HepG2 (cell line): ENCODE data around the gene APBA1. TPM values are rescaled to one million over a fixed set of nuclear protein-coding genes. Genes with fewer than 3 reads are reported as not detected.

Experiments
- ATAC-seq: fragments of 200-7000 bp; cut with Tn5 transposase; 3 replicates; pipeline ENCODE4 v1.9.1; 2020; ENCODE audit warnings: mild to moderate bottlenecking, moderate library complexity
- BruUV-seq: library from RNA; stranded (reverse); fragments of 400-500 nt; replicated peaks from 2 replicates; lab custom pipeline; 2021; lab: Mats Ljungman, UMichigan
- CTCF ChIA-PET: fragments of 300-600 bp; formaldehyde crosslinking; extraction: SDS; loops from one replicate; lab custom pipeline; 2021; ENCODE audit warnings: low total read pairs, inconsistent platforms, low intra/inter-chr PET ratio; lab: Yijun Ruan, JAX
- POLR2A ChIA-PET: fragments of 350-600 bp; sonication (Branson Sonifier 250); formaldehyde crosslinking; loops from one replicate; lab custom pipeline; 2020; ENCODE audit warnings: antibody characterized with exemption, inconsistent platforms; lab: Yijun Ruan, JAX
- DNase-seq: peaks from one replicate; pipeline ENCODE4 v3.0.0-alpha.2; 2015; ENCODE audit warnings: low spot score
- FAIRE-seq: peaks from 3 replicates; lab custom pipeline; 2011; peaks lifted over from hg19 to GRCh38; lab: Jason Lieb, UNC
- H2AFZ ChIP-seq: one replicate; pipeline ENCODE4 v1.6.1; 2011; ENCODE audit warnings: low read length, inconsistent platforms
- H3K27ac ChIP-seq: fragments of 300-600 bp; 3 replicates; pipeline ENCODE4 v1.8.0; 2011; ENCODE audit warnings: mixed run types, mild to moderate bottlenecking, mixed read lengths, low read length, inconsistent platforms; ENCODE audit not compliant: insufficient read depth; ENCODE audit errors: extremely low read length
- H3K27me3 ChIP-seq, 2 experiments: fragments of 200-600 bp in 1 of 2; 2 replicates in 1 of 2; 3 replicates in 1 of 2; pipeline versions ENCODE4 v1.6.0 to v1.8.0; 2011; ENCODE audit warnings: low read length in 2 of 2, mild to moderate bottlenecking in 2 of 2, moderate library complexity in 2 of 2, inconsistent platforms in 1 of 2; ENCODE audit not compliant: insufficient read depth in 2 of 2, control insufficient read depth in 1 of 2
- H3K36me3 ChIP-seq, 2 experiments: fragments of 200-600 bp in 1 of 2; replicated peaks in 1 of 2; 2 replicates in 1 of 2; 3 replicates in 1 of 2; pipeline versions ENCODE4 v1.5.1 to v1.8.0; 2011; ENCODE audit warnings: low read length in 2 of 2, inconsistent platforms in 1 of 2; ENCODE audit not compliant: insufficient read depth in 2 of 2, control insufficient read depth in 1 of 2
- H3K4me1 ChIP-seq: 2 replicates; pipeline ENCODE4 v1.5.1; 2012; ENCODE audit warnings: low read length, inconsistent platforms; ENCODE audit not compliant: insufficient read depth
- H3K4me2 ChIP-seq: 2 replicates; pipeline ENCODE4 v1.6.0; 2011; ENCODE audit warnings: low read depth, low read length, inconsistent platforms
- H3K4me3 ChIP-seq, 3 experiments: fragments of 200-600 bp in 1 of 3; sonication (generic), shearing (Covaris generic) in 1 of 3; replicated peaks in 1 of 3; 2 replicates each; pipeline ENCODE4 v1.5.1; 2011 to 2016; ENCODE audit warnings: low read length in 3 of 3, inconsistent platforms in 2 of 3, low read depth in 2 of 3, mild to moderate bottlenecking in 2 of 3, control low read depth in 1 of 3, mixed read lengths in 1 of 3; ENCODE audit not compliant: insufficient read depth in 1 of 3
- H3K79me2 ChIP-seq: one replicate; pipeline ENCODE4 v1.6.1; 2011; ENCODE audit warnings: low read length, inconsistent platforms; ENCODE audit not compliant: insufficient read depth
- H3K9ac ChIP-seq: 2 replicates; pipeline ENCODE4 v1.6.0; 2011; ENCODE audit warnings: mild to moderate bottlenecking, low read depth, low read length, inconsistent platforms; ENCODE audit not compliant: insufficient read depth
- H3K9me3 ChIP-seq: 2 replicates; pipeline ENCODE4 v1.5.1; 2012; ENCODE audit warnings: mild to moderate bottlenecking, low read length
- H4K20me1 ChIP-seq: 2 replicates; pipeline ENCODE4 v1.6.0; 2011; ENCODE audit warnings: inconsistent platforms, mild to moderate bottlenecking, low read length, moderate library complexity; ENCODE audit not compliant: insufficient read depth
- IRF1 ChIP-seq: sonication (generic); formaldehyde crosslinking; IDR thresholded peaks from 2 replicates; pipeline ENCODE4 v1.4.0; 2020; ENCODE audit warnings: low read depth, mild to moderate bottlenecking, missing genetic modification reagents
- PPARG ChIP-seq: conservative IDR thresholded peaks from 2 replicates; pipeline ENCODE4 v1.6.1; 2016; ENCODE audit warnings: missing biosample characterization, missing genetic modification reagents
- SALL1 ChIP-seq: sonication (generic); formaldehyde crosslinking; IDR thresholded peaks from 2 replicates; pipeline ENCODE4 v1.8.0; 2022; ENCODE audit warnings: mild to moderate bottlenecking, missing genetic modification reagents
- ZBTB44 ChIP-seq: sonication (generic); formaldehyde crosslinking; IDR thresholded peaks from 2 replicates; pipeline ENCODE4 v1.4.0; 2020; ENCODE audit warnings: missing genetic modification reagents
- ZFP91 ChIP-seq: sonication (generic); formaldehyde crosslinking; IDR thresholded peaks from 2 replicates; pipeline ENCODE4 v1.9.0; 2022; ENCODE audit warnings: missing genetic modification reagents, mild to moderate bottlenecking, borderline replicate concordance
- ZNF24 ChIP-seq: fragments of 450-650 bp; IDR thresholded peaks from 2 replicates; pipeline ENCODE4 v1.6.1; 2017; ENCODE audit warnings: antibody characterized with exemption, mild to moderate bottlenecking
- WGBS: methylation state at CpG from one replicate; pipeline ENCODE4 v1.1.6; 2017; ENCODE audit warnings: low lambda C conversion rate; 5-methylcytosine and 5-hydroxymethylcytosine counted together
- in situ Hi-C: cut with HindIII; loops from 2 replicates; pipeline ENCODE4 v1.10.0; 2017; ENCODE audit warnings: low pct_unique_long_range_greater_than_20kb; ENCODE audit not compliant: extremely low pct_ligation_motif_present
- intact Hi-C: fragments of 100-400 bp; cut with micrococcal nuclease; formaldehyde crosslinking; loops from one replicate; pipeline ENCODE4 v1.10.0; 2022; ENCODE audit not compliant: unreplicated experiment
- polyA plus RNA-seq, 8 experiments: library from polyadenylated mRNA; depleted of rRNA in 3 of 8; stranded (reverse) in 7 of 8; unstranded in 1 of 8; fragments of >200 nt; fragmentation: Illumina TruSeq in 4 of 8; extraction: Trizol in 4 of 8; gene quantifications; 2 replicates each; pipeline versions ENCODE4 v1.2.1 to v1.2.3, GENCODE V29; 2011 to 2016; ENCODE audit warnings: low read depth in 4 of 8, missing spikeins in 1 of 8, mixed read lengths in 1 of 8; ENCODE audit not compliant: insufficient read depth in 1 of 8
- total RNA-seq, 5 experiments: library from RNA; depleted of rRNA; stranded (reverse); fragments of >200 nt; fragmentation: Illumina TruSeq; extraction: Trizol; gene quantifications; 2 replicates each; pipeline ENCODE4 v1.2.3, GENCODE V29; 2016; ENCODE audit warnings: low read depth in 1 of 5

Gene APBA1
- total and polyA plus RNA-seq, 2 of the 13 experiments (the other 11 are each of a cell fraction or from before 2014, with no cell fraction given), result 0.15 TPM; not detected in 1

- Histone ChIP-seq H3K79me2 (no peaks in the 10 kb centered on the region), H3K4me1 (no peaks in the 10 kb centered on the region), H2AFZ (no peak overlapping the region), H4K20me1 (no peaks in the 10 kb centered on the region), H3K4me3 (no peak overlapping the region), H3K27me3 (peaks cover 4 to 5% of the 10 kb centered on the region in 2 experiments; a peak in 2 of 5 replicates), H3K9me3 (no peaks in the 10 kb centered on the region), H3K27ac (no peak overlapping the region), H3K4me2 (no peak overlapping the region), H3K36me3 (no peaks in the 10 kb centered on the region), H3K9ac (no peak overlapping the region)
- no TSS peak for BruUV-seq
- ChIA-PET CTCF (no interaction called here), POLR2A (no interaction called here)
- TF ChIP-seq ZNF24 (no peak), SALL1 (no peak), ZFP91 (CRISPR knock-in tag) (no peak), IRF1 (CRISPR knock-in tag) (no peak), ZBTB44 (CRISPR knock-in tag) (no peak), PPARG (CRISPR knock-in tag) (no peak)
- DNase-seq (no peak), FAIRE-seq (no peak), ATAC-seq (no peak)
- in situ Hi-C loops, result loop anchor here (25.0 kb wide), 1 partner anchor 478 kb away; no protein-coding TSS in a partner anchor
- 65% methylated on average over 4 of the region's 6 CpGs for WGBS
- intact Hi-C loops, result no loop called here
Observed at GRCh38 chr9:69433968-69434367, 238.2 kb downstream of the APBA1 start.
